Measurements from ENCODE around the gene CTTNBP2NL.
A peak's percentile ranks its signal among the peaks of the same experiment; 100 is the strongest.
"Not testable (repeated sequence)": the region's sequence is repeated elsewhere in the genome, so short reads cannot be mapped to it uniquely, and the experiment has no call there.

Gene CTTNBP2NL

DNA sequence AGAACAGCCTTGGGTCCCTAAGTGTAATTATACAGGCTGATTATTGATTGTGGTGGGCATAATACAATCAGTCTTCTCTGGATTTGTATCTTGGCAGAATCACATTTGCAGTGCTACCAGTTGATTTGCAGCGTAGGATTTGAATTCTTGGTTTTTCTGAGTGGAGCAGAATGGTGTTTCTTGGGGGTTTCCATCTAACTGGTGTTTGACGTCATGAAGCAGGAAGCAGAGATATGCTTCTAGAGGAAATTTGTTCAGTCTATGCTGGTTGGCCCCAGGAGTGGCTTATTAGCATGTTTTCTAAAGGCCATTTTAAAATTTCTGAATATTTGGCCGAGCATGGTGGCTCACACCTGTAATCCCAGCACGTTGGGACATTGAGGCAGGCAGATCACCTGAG is 3.4 kb downstream of the CTTNBP2NL start:
- no peak overlapping the region for H3K9ac ChIP-seq (ENCODE audit: low read length)
- no peak overlapping the region for H3K27ac ChIP-seq (ENCODE audit: low read depth, low read length)
- no peaks in the 10 kb centered on the region for H3K36me3 ChIP-seq (ENCODE audit: control insufficient read depth, insufficient read depth, low read length)
- no peaks in the 10 kb centered on the region for H3K27me3 ChIP-seq (ENCODE audit: control insufficient read depth, insufficient read depth, low read length)
- H3K9me3 ChIP-seq (ENCODE audit: control insufficient read depth, insufficient read depth, low read depth, low read length): no peaks in the 10 kb centered on the region
- H3K4me1 ChIP-seq (ENCODE audit: control insufficient read depth, insufficient read depth, low read length): peaks cover 50% of the 10 kb centered on the region
- H3K4me3 ChIP-seq (ENCODE audit: low read depth, low read length): no peak overlapping the region

DNA sequence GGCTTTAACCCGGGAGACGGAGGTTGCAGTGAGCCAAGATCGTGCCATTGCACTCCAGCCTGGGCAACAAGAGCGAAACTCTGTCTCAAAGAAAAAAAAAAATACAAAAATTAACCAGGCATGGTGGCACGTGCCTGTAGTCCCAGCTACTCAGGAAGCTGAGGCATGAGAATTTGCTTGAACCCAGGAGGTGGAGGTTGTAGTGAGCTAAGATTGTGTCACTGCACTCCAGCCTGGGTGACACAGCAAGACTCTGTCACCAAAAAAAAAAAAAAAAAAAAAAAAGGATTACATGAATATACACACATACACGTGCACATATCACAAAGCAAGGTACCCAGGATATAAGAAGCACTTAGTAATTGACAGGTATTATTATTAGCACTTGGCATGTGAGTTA is 4.7 kb downstream of the CTTNBP2NL start:
- H3K27ac ChIP-seq (ENCODE audit: low read depth, low read length): not testable (repeated sequence)
- H3K4me1 ChIP-seq (ENCODE audit: control insufficient read depth, insufficient read depth, low read length): peaks cover 43% of the 10 kb centered on the region

GRCh38 chr1:112402682-112403643 is 6.9 kb downstream of the CTTNBP2NL start:
- Histone ChIP-seq H3K4me1 (ENCODE audit: control insufficient read depth, insufficient read depth, low read length) (peaks cover 39% of the 10 kb centered on the region), H3K4me3 (ENCODE audit: low read depth, low read length) (peak overlapping the region; percentile 6; the same call in 1 of the 2 replicates), H3K27ac (ENCODE audit: low read depth, low read length) (peak overlapping the region; percentile 33; the same call in 1 of the 2 replicates), H3K9ac (ENCODE audit: low read length) (no peak overlapping the region), H3K9me3 (ENCODE audit: control insufficient read depth, insufficient read depth, low read depth, low read length) (no peaks in the 10 kb centered on the region), H3K36me3 (ENCODE audit: control insufficient read depth, insufficient read depth, low read length) (no peaks in the 10 kb centered on the region), H3K27me3 (ENCODE audit: control insufficient read depth, insufficient read depth, low read length) (no peaks in the 10 kb centered on the region)

More for the DNA sequence above, 4.7 kb downstream of the CTTNBP2NL start:
- not testable (repeated sequence) for H3K36me3 ChIP-seq (ENCODE audit: control insufficient read depth, insufficient read depth, low read length); H3K9ac ChIP-seq (ENCODE audit: low read length); H3K27me3 ChIP-seq (ENCODE audit: control insufficient read depth, insufficient read depth, low read length); H3K9me3 ChIP-seq (ENCODE audit: control insufficient read depth, insufficient read depth, low read depth, low read length); H3K4me3 ChIP-seq (ENCODE audit: low read depth, low read length)

GRCh38 chr1:112406771-112407170 is 10.8 kb downstream of the CTTNBP2NL start:
- no peak overlapping the region for H3K27ac ChIP-seq (ENCODE audit: low read depth, low read length)
- no peaks in the 10 kb centered on the region for H3K9me3 ChIP-seq (ENCODE audit: control insufficient read depth, insufficient read depth, low read depth, low read length)
- peaks cover 31% of the 10 kb centered on the region for H3K4me1 ChIP-seq (ENCODE audit: control insufficient read depth, insufficient read depth, low read length)
- H3K9ac ChIP-seq (ENCODE audit: low read length): no peak overlapping the region
- no peak overlapping the region for H3K4me3 ChIP-seq (ENCODE audit: low read depth, low read length)
- H3K27me3 ChIP-seq (ENCODE audit: control insufficient read depth, insufficient read depth, low read length): no peaks in the 10 kb centered on the region
- peaks cover 2% of the 10 kb centered on the region; the same call in 1 of the 2 replicates for H3K36me3 ChIP-seq (ENCODE audit: control insufficient read depth, insufficient read depth, low read length)

DNA sequence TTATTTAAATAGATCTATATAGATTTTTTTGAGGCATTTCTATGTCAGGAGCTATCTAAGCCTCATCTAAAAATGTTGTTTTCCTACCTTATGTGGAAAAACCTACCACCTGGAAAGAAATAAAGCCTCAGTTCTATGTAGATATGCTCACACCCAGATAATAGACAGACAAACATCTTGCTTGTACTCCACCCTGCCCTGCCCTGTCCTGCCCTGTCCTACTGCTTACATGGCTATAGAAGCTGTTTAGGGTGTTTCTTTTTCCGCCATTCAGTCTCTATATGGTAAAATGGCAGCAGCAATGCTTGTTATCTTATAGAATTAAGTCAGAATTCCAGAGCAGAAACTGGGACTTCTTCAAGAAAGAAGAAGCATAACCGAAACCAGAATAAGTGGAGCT is 13.4 kb downstream of the CTTNBP2NL start:
- H3K9me3 ChIP-seq (ENCODE audit: control insufficient read depth, insufficient read depth, low read depth, low read length): no peaks in the 10 kb centered on the region
- H3K9ac ChIP-seq (ENCODE audit: low read length): no peak overlapping the region
- H3K4me3 ChIP-seq (ENCODE audit: low read depth, low read length): no peak overlapping the region
- H3K4me1 ChIP-seq (ENCODE audit: control insufficient read depth, insufficient read depth, low read length): peaks cover 4% of the 10 kb centered on the region
- H3K27ac ChIP-seq (ENCODE audit: low read depth, low read length): no peak overlapping the region
- peaks cover 22% of the 10 kb centered on the region for H3K36me3 ChIP-seq (ENCODE audit: control insufficient read depth, insufficient read depth, low read length)
- H3K27me3 ChIP-seq (ENCODE audit: control insufficient read depth, insufficient read depth, low read length): no peaks in the 10 kb centered on the region

DNA sequence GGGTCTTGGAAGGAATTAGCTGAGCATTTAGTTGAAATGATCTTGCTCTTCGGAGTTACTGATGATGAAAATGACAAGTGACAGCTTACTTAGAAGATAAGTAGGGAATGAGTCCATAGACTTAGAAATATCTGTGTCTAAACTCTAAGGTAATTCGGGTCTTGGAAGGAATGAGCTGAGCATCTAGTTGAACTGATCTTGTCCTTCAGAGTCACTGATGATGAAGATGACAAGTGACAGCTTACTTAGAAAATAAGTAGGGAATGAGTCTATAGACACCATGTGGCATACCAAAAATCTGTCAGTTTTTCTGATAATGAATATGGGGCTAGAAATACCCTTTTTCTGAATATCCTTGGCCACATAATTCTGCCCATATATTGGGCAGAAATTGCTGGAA is 14.7 kb downstream of the CTTNBP2NL start:
- no peaks in the 10 kb centered on the region for H3K27me3 ChIP-seq (ENCODE audit: control insufficient read depth, insufficient read depth, low read length)

DNA sequence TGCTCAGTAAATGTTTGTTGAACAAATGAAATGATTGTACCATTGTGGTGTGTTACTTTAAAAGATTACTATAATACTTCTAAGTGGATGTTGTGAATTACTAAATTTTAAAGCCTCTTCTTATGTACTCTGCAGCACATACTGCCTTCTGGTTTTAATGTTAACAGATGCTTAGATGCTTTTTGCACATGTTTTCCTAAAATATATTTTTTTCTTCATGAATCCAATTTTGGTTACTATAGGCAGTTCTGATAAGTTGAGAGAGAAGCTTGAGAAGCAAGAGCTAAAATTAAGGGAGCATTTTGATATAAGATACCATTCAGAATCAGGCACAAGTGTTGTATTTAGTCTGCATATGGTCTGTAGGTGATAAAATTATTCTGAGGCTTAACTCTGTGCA is 21.3 kb downstream of the CTTNBP2NL start:
- H3K9me3 ChIP-seq (ENCODE audit: control insufficient read depth, insufficient read depth, low read depth, low read length): no peaks in the 10 kb centered on the region
- no peak overlapping the region for H3K4me3 ChIP-seq (ENCODE audit: low read depth, low read length)
- no peak overlapping the region for H3K27ac ChIP-seq (ENCODE audit: low read depth, low read length)
- H3K27me3 ChIP-seq (ENCODE audit: control insufficient read depth, insufficient read depth, low read length): no peaks in the 10 kb centered on the region
- H3K4me1 ChIP-seq (ENCODE audit: control insufficient read depth, insufficient read depth, low read length): no peaks in the 10 kb centered on the region
- no peak overlapping the region for H3K9ac ChIP-seq (ENCODE audit: low read length)
- peaks cover 53% of the 10 kb centered on the region for H3K36me3 ChIP-seq (ENCODE audit: control insufficient read depth, insufficient read depth, low read length)

More for the DNA sequence above, 14.7 kb downstream of the CTTNBP2NL start:
- Histone ChIP-seq H3K4me3 (ENCODE audit: low read depth, low read length) (no peak overlapping the region), H3K9me3 (ENCODE audit: control insufficient read depth, insufficient read depth, low read depth, low read length) (no peaks in the 10 kb centered on the region), H3K9ac (ENCODE audit: low read length) (no peak overlapping the region), H3K36me3 (ENCODE audit: control insufficient read depth, insufficient read depth, low read length) (peaks cover 33% of the 10 kb centered on the region), H3K4me1 (ENCODE audit: control insufficient read depth, insufficient read depth, low read length) (no peaks in the 10 kb centered on the region), H3K27ac (ENCODE audit: low read depth, low read length) (no peak overlapping the region)

GRCh38 chr1:112418099-112418892 is 22.3 kb downstream of the CTTNBP2NL start:
- H3K27ac ChIP-seq (ENCODE audit: low read depth, low read length): no peak overlapping the region
- H3K9me3 ChIP-seq (ENCODE audit: control insufficient read depth, insufficient read depth, low read depth, low read length): no peaks in the 10 kb centered on the region
- H3K36me3 ChIP-seq (ENCODE audit: control insufficient read depth, insufficient read depth, low read length): peaks cover 48% of the 10 kb centered on the region
- no peak overlapping the region for H3K4me3 ChIP-seq (ENCODE audit: low read depth, low read length)
- no peak overlapping the region for H3K9ac ChIP-seq (ENCODE audit: low read length)
- H3K4me1 ChIP-seq (ENCODE audit: control insufficient read depth, insufficient read depth, low read length): no peaks in the 10 kb centered on the region
- no peaks in the 10 kb centered on the region for H3K27me3 ChIP-seq (ENCODE audit: control insufficient read depth, insufficient read depth, low read length)

GRCh38 chr1:112423207-112423606 is 27.2 kb downstream of the CTTNBP2NL start:
- no peak overlapping the region for H3K4me3 ChIP-seq (ENCODE audit: low read depth, low read length)
- H3K27me3 ChIP-seq (ENCODE audit: control insufficient read depth, insufficient read depth, low read length): no peaks in the 10 kb centered on the region
- H3K9ac ChIP-seq (ENCODE audit: low read length): no peak overlapping the region
- H3K4me1 ChIP-seq (ENCODE audit: control insufficient read depth, insufficient read depth, low read length): peaks cover 5% of the 10 kb centered on the region; the same call in 1 of the 2 replicates
- no peaks in the 10 kb centered on the region for H3K9me3 ChIP-seq (ENCODE audit: control insufficient read depth, insufficient read depth, low read depth, low read length)
- H3K27ac ChIP-seq (ENCODE audit: low read depth, low read length): no peak overlapping the region
- peaks cover 16% of the 10 kb centered on the region; the same call in 1 of the 2 replicates for H3K36me3 ChIP-seq (ENCODE audit: control insufficient read depth, insufficient read depth, low read length)

DNA sequence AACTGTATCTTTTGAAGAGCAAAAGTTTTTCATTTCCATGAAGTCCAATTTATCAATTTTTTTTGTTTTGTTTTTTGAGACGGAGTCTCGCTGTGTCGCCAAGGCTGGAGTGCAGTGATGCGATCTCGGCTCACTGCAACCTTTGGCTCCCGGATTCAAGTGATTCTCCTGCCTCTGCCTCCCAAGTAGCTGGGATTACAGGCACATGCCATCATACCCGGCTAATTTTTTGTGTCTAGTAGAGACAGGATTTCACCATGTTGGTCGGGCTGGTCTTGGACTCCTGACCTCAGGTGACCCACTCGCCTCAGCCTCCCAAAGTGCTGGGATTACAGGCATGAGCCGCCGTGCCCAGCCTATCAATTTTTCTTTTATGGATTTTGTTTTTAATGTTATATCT is 27.7 kb downstream of the CTTNBP2NL start:
- H3K27me3 ChIP-seq (ENCODE audit: control insufficient read depth, insufficient read depth, low read length); H3K9me3 ChIP-seq (ENCODE audit: control insufficient read depth, insufficient read depth, low read depth, low read length); H3K9ac ChIP-seq (ENCODE audit: low read length); H3K4me3 ChIP-seq (ENCODE audit: low read depth, low read length); H3K4me1 ChIP-seq (ENCODE audit: control insufficient read depth, insufficient read depth, low read length); H3K27ac ChIP-seq (ENCODE audit: low read depth, low read length): not testable (repeated sequence)
- peaks cover 12% of the 10 kb centered on the region; the same call in 1 of the 2 replicates for H3K36me3 ChIP-seq (ENCODE audit: control insufficient read depth, insufficient read depth, low read length)

DNA sequence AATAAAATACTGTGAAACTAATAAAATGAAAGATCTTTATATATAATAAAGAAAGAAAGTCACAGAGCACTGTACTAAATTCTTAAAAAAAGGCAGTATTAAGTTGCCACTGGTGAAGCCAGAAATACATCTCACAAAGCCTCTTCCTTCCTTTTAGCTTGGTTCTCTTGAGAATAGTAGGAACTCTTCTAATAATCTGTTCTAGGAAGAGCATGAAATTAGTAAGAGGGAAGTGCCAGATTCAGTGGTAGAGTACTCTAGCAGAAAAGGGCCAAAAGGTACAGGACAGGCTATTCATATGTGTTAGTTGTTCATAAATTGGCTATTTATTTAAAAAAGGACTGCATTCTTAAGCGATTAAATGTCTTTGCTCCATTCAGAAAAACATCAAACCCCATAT is 33.7 kb downstream of the CTTNBP2NL start:
- Histone ChIP-seq H3K4me1 (ENCODE audit: control insufficient read depth, insufficient read depth, low read length) (no peaks in the 10 kb centered on the region), H3K4me3 (ENCODE audit: low read depth, low read length) (no peak overlapping the region), H3K9ac (ENCODE audit: low read length) (no peak overlapping the region), H3K27me3 (ENCODE audit: control insufficient read depth, insufficient read depth, low read length) (no peaks in the 10 kb centered on the region), H3K9me3 (ENCODE audit: control insufficient read depth, insufficient read depth, low read depth, low read length) (no peaks in the 10 kb centered on the region), H3K27ac (ENCODE audit: low read depth, low read length) (no peak overlapping the region), H3K36me3 (ENCODE audit: control insufficient read depth, insufficient read depth, low read length) (peaks cover 8% of the 10 kb centered on the region; the same call in 1 of the 2 replicates)

Measured in HUES6 (cell line).